ENCODE measurements around the gene ZCCHC9.
"Not testable (repeated sequence)": the region's sequence is repeated elsewhere in the genome, so short reads cannot be mapped to it uniquely, and the experiment has no call there.

The ZCCHC9 gene

GRCh38 chr5:81334304-81335061 is 33.1 kb downstream of the ZCCHC9 start:
- no peaks in the 10 kb centered on the region for H3K36me3 ChIP-seq (ENCODE audit: control insufficient read depth, insufficient read depth, low read length)
- no peak overlapping the region for H3K4me3 ChIP-seq (ENCODE audit: low read depth, low read length)
- H3K27me3 ChIP-seq (ENCODE audit: control insufficient read depth, insufficient read depth, low read length) = no peaks in the 10 kb centered on the region
- H3K9ac ChIP-seq (ENCODE audit: low read length) = no peak overlapping the region
- no peak overlapping the region for H3K27ac ChIP-seq (ENCODE audit: low read depth, low read length)
- H3K9me3 ChIP-seq (ENCODE audit: control insufficient read depth, insufficient read depth, low read depth, low read length) = no peaks in the 10 kb centered on the region
- H3K4me1 ChIP-seq (ENCODE audit: control insufficient read depth, insufficient read depth, low read length) = no peaks in the 10 kb centered on the region; the same call in 1 of the 2 replicates

- H3K4me3 ChIP-seq (ENCODE audit: low read depth, low read length) = no peak overlapping the region
- no peaks in the 10 kb centered on the region for H3K4me1 ChIP-seq (ENCODE audit: control insufficient read depth, insufficient read depth, low read length)
- no peaks in the 10 kb centered on the region for H3K27me3 ChIP-seq (ENCODE audit: control insufficient read depth, insufficient read depth, low read length)
- no peak overlapping the region for H3K9ac ChIP-seq (ENCODE audit: low read length)
- H3K9me3 ChIP-seq (ENCODE audit: control insufficient read depth, insufficient read depth, low read depth, low read length) = no peaks in the 10 kb centered on the region
- H3K36me3 ChIP-seq (ENCODE audit: control insufficient read depth, insufficient read depth, low read length) = no peaks in the 10 kb centered on the region
- H3K27ac ChIP-seq (ENCODE audit: low read depth, low read length) = no peak overlapping the region
Measured at GRCh38 chr5:81335946-81336345, 34.6 kb downstream of the ZCCHC9 start.

- Histone ChIP-seq H3K36me3 (ENCODE audit: control insufficient read depth, insufficient read depth, low read length) (no peaks in the 10 kb centered on the region), H3K9ac (ENCODE audit: low read length) (no peak overlapping the region), H3K9me3 (ENCODE audit: control insufficient read depth, insufficient read depth, low read depth, low read length) (no peaks in the 10 kb centered on the region), H3K27me3 (ENCODE audit: control insufficient read depth, insufficient read depth, low read length) (no peaks in the 10 kb centered on the region), H3K4me3 (ENCODE audit: low read depth, low read length) (no peak overlapping the region), H3K27ac (ENCODE audit: low read depth, low read length) (no peak overlapping the region), H3K4me1 (ENCODE audit: control insufficient read depth, insufficient read depth, low read length) (no peaks in the 10 kb centered on the region)
Measured at GRCh38 chr5:81336556-81336955, 35.2 kb downstream of the ZCCHC9 start.

DNA sequence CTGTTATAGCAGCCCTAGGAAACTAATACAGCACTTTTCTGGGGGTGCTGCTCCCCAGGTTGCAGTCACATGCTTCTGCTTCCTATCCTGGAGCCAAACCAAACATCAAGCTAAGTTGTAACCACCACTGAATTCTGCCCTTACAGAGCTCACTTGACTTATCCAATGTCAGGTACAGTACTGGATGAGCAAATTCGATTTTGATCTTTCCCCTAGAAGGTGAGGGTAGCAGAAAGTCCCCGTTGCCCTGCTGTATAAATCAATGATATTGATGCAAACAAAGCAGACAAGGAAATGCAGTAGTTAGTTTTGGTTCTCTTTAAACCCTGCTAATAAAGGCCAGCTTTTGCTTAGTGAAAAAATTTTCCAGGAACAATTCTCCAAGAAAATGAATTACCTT is 36.4 kb downstream of the ZCCHC9 start:
- Histone ChIP-seq H3K4me1 (ENCODE audit: control insufficient read depth, insufficient read depth, low read length) (no peaks in the 10 kb centered on the region), H3K27me3 (ENCODE audit: control insufficient read depth, insufficient read depth, low read length) (no peaks in the 10 kb centered on the region), H3K9me3 (ENCODE audit: control insufficient read depth, insufficient read depth, low read depth, low read length) (no peaks in the 10 kb centered on the region)

DNA sequence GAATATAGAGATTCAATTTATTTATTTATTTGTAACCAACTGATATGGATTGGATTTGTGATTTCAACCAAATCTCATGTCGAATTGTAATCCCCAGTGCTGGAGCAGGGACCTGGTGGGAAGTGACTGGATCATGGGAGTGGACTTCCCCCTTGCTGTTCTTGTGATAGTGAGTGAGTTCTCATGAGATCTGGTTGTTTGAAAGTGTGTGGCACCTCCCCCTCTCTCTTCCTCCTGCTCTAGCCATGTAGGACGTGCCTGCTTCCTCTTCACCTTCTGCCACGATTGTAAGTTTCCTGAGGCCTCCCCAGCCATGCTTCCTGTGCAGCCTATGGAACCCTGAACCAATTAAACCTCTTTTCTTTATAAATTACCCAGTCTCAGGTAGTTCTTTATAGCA is 36.8 kb downstream of the ZCCHC9 start:
- not testable (repeated sequence) for H3K9ac ChIP-seq (ENCODE audit: low read length); H3K4me3 ChIP-seq (ENCODE audit: low read depth, low read length); H3K9me3 ChIP-seq (ENCODE audit: control insufficient read depth, insufficient read depth, low read depth, low read length); H3K27ac ChIP-seq (ENCODE audit: low read depth, low read length); H3K4me1 ChIP-seq (ENCODE audit: control insufficient read depth, insufficient read depth, low read length); H3K36me3 ChIP-seq (ENCODE audit: control insufficient read depth, insufficient read depth, low read length); H3K27me3 ChIP-seq (ENCODE audit: control insufficient read depth, insufficient read depth, low read length)

More for the DNA sequence above, 36.4 kb downstream of the ZCCHC9 start:
- H3K9ac ChIP-seq (ENCODE audit: low read length) = no peak overlapping the region
- H3K27ac ChIP-seq (ENCODE audit: low read depth, low read length) = no peak overlapping the region
- no peak overlapping the region for H3K4me3 ChIP-seq (ENCODE audit: low read depth, low read length)
- H3K36me3 ChIP-seq (ENCODE audit: control insufficient read depth, insufficient read depth, low read length) = no peaks in the 10 kb centered on the region

GRCh38 chr5:81344736-81345135 is 43.3 kb downstream of the ZCCHC9 start:
- H3K4me3 ChIP-seq (ENCODE audit: low read depth, low read length) = no peak overlapping the region
- H3K4me1 ChIP-seq (ENCODE audit: control insufficient read depth, insufficient read depth, low read length) = no peaks in the 10 kb centered on the region
- no peak overlapping the region for H3K9ac ChIP-seq (ENCODE audit: low read length)
- H3K27me3 ChIP-seq (ENCODE audit: control insufficient read depth, insufficient read depth, low read length) = no peaks in the 10 kb centered on the region
- H3K36me3 ChIP-seq (ENCODE audit: control insufficient read depth, insufficient read depth, low read length) = no peaks in the 10 kb centered on the region
- no peak overlapping the region for H3K27ac ChIP-seq (ENCODE audit: low read depth, low read length)
- H3K9me3 ChIP-seq (ENCODE audit: control insufficient read depth, insufficient read depth, low read depth, low read length) = no peaks in the 10 kb centered on the region

GRCh38 chr5:81345411-81346003 is 44.1 kb downstream of the ZCCHC9 start:
- H3K9ac ChIP-seq (ENCODE audit: low read length) = no peak overlapping the region
- H3K9me3 ChIP-seq (ENCODE audit: control insufficient read depth, insufficient read depth, low read depth, low read length) = no peaks in the 10 kb centered on the region
- H3K27me3 ChIP-seq (ENCODE audit: control insufficient read depth, insufficient read depth, low read length) = no peaks in the 10 kb centered on the region
- no peaks in the 10 kb centered on the region for H3K36me3 ChIP-seq (ENCODE audit: control insufficient read depth, insufficient read depth, low read length)
- no peak overlapping the region for H3K27ac ChIP-seq (ENCODE audit: low read depth, low read length)
- H3K4me3 ChIP-seq (ENCODE audit: low read depth, low read length) = no peak overlapping the region
- H3K4me1 ChIP-seq (ENCODE audit: control insufficient read depth, insufficient read depth, low read length) = no peaks in the 10 kb centered on the region

DNA sequence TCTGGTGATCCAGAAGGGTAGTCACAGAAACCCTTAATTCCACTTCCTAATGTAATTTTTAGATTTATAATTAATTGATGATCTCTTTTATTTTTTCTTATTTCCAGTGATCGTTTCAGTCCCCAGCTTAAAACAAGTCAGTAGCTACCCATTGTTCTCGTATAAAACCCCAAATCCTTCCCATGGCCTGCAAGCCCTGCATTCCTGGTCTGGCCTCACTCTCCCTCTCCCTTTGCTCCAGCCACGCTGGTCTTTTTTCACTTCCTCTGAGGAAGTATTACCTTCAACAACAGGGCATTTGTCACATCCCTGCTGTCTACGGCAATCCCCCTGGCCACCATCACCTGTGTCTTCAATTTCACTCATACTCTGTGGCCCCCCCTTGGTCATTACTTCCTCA is 47.8 kb downstream of the ZCCHC9 start:
- Histone ChIP-seq H3K36me3 (ENCODE audit: control insufficient read depth, insufficient read depth, low read length) (no peaks in the 10 kb centered on the region), H3K4me1 (ENCODE audit: control insufficient read depth, insufficient read depth, low read length) (no peaks in the 10 kb centered on the region), H3K27me3 (ENCODE audit: control insufficient read depth, insufficient read depth, low read length) (no peaks in the 10 kb centered on the region), H3K9me3 (ENCODE audit: control insufficient read depth, insufficient read depth, low read depth, low read length) (no peaks in the 10 kb centered on the region), H3K9ac (ENCODE audit: low read length) (no peak overlapping the region), H3K4me3 (ENCODE audit: low read depth, low read length) (no peak overlapping the region), H3K27ac (ENCODE audit: low read depth, low read length) (no peak overlapping the region)

DNA sequence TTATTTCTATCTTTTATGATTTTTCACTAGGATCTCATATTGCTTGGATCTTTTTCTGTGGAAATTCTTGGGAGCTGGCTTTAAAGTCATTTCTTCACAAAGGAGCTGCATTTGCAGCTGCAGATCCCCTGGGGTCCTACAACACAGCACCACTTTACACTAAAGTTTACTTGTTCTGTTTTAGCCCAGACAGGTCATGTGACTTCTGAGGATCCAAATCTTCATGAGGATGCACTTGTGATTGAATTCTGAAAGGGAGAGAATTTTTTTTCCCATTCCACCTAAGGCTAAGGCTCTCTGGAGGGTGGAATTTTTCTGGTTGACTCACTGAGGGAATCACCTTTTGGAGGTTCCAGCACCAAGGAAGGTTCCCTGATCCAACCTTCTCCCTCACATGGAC is 49.1 kb downstream of the ZCCHC9 start:
- no peaks in the 10 kb centered on the region for H3K9me3 ChIP-seq (ENCODE audit: control insufficient read depth, insufficient read depth, low read depth, low read length)
- no peaks in the 10 kb centered on the region for H3K4me1 ChIP-seq (ENCODE audit: control insufficient read depth, insufficient read depth, low read length)
- no peaks in the 10 kb centered on the region for H3K27me3 ChIP-seq (ENCODE audit: control insufficient read depth, insufficient read depth, low read length)
- H3K9ac ChIP-seq (ENCODE audit: low read length) = no peak overlapping the region
- H3K27ac ChIP-seq (ENCODE audit: low read depth, low read length) = no peak overlapping the region
- no peak overlapping the region for H3K4me3 ChIP-seq (ENCODE audit: low read depth, low read length)
- no peaks in the 10 kb centered on the region for H3K36me3 ChIP-seq (ENCODE audit: control insufficient read depth, insufficient read depth, low read length)

DNA sequence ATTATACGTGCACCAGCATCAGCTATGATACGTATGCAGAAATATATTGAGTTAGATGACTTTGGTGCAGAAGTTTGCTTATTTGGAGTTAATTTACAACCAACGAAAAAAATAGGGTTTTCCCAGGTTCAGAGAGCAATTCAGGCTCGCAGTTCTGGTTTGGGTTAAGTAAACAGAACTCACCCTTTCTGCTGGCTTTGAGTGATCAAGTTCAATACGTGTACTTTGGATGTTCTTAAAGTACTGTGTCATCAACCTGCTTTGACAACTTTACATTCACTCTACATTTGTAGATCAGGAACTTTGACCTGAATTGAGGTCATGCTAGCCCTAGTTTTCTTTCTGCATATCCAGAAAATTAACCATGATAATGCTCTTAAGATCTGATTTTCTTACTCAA is 51.8 kb downstream of the ZCCHC9 start:
- Histone ChIP-seq H3K9ac (ENCODE audit: low read length) (no peak overlapping the region), H3K4me1 (ENCODE audit: control insufficient read depth, insufficient read depth, low read length) (no peaks in the 10 kb centered on the region), H3K9me3 (ENCODE audit: control insufficient read depth, insufficient read depth, low read depth, low read length) (no peaks in the 10 kb centered on the region), H3K4me3 (ENCODE audit: low read depth, low read length) (no peak overlapping the region), H3K27me3 (ENCODE audit: control insufficient read depth, insufficient read depth, low read length) (no peaks in the 10 kb centered on the region), H3K36me3 (ENCODE audit: control insufficient read depth, insufficient read depth, low read length) (no peaks in the 10 kb centered on the region), H3K27ac (ENCODE audit: low read depth, low read length) (no peak overlapping the region)

DNA sequence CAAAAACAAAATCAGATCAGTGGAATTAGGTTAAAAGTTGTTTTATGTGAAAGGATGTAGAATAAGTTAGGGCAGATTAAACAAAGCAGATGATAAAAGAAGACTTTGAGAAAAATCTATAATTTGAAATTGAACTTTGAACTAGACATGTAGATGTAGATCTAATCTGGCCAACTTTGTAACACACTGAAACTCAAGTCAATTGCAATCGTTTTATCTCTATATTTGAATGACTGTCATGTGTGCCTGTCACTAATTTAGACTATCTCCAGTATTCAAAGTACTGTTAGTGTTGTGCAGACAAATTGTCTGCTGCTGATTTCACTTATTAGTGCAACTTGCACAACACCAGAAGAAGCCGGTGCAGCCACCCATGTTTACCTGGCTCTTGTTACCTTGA is 52.7 kb downstream of the ZCCHC9 start:
- Histone ChIP-seq H3K27ac (ENCODE audit: low read depth, low read length) (no peak overlapping the region), H3K4me3 (ENCODE audit: low read depth, low read length) (no peak overlapping the region), H3K9me3 (ENCODE audit: control insufficient read depth, insufficient read depth, low read depth, low read length) (no peaks in the 10 kb centered on the region), H3K36me3 (ENCODE audit: control insufficient read depth, insufficient read depth, low read length) (no peaks in the 10 kb centered on the region), H3K9ac (ENCODE audit: low read length) (no peak overlapping the region), H3K27me3 (ENCODE audit: control insufficient read depth, insufficient read depth, low read length) (no peaks in the 10 kb centered on the region), H3K4me1 (ENCODE audit: control insufficient read depth, insufficient read depth, low read length) (peaks cover under 1% of the 10 kb centered on the region; the same call in 1 of the 2 replicates)

Data from HUES6 (cell line).